Activated CD8-positive, alpha-beta memory T cell treated with anti-CD3 and anti-CD28 coated beads, Interleukin-2, amount 50 U/mL, for 1 hour (primary cell): ENCODE data around the gene GRK5.

Experiments used
- DNase-seq: peaks from one replicate; pipeline ENCODE4 v3.0.0-alpha.2; 2020; ENCODE audit errors: extremely low read depth

Gene GRK5

DNA sequence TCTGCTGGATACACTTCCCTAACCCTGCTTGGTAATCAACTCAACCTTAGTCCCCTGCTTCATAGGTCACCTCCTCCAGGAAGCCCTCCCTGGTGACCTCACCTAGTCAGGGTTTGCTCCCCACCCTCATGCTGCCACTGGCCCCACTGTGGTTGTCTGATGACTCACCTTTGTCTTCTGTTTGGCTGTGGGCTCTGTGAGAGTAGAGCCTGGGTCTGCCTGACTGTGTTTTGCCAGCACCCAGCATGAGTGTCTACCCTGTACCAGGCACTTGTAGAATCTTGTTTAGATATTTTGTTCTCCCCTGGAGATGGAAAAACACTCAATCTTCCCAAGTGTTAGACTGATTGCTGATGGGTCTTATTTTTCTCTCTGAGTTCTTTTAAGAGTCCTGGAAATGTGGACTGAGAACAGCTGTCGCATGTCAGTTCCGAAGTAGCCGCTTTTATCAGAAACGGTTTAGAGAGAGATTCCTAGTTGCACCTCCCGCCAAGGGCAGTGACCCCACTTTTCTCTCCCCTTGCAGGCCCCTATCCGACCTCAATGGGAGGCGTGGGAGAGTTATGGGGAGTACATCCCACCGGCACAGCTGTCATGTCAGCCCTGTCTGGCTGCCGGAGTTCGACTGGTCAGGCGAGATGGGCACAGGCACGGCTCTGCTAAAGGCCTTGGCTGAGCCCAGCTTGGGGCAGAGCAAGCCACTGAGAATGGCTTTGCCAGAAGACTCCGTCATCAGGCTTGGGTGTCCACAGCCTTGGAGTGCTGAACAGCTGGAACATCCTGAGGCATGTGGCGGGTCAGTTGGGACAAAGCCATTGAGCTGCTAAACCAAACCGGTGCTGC is 134.3 kb downstream of the GRK5 start:
- no peak for DNase-seq

DNA sequence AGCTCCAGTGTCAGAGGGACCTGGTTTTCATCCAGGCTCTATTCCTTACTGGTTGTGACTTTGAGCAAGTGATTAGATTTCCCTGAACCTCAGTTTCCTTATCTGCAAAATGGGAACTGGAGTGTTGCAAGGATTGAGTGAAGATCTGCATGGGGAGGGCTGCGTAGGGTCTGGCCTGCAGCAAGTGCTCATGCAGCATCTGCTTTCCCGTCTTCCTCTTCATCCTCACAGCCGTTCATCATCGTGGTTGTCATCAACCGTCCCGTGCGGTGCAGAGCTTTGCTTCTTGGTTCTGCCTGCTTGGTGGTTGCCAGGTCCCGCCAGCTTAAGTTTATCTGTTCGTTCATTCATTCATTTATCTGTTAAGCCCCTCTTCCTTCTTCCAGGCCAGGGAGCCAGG is 135.0 kb downstream of the GRK5 start:
- DNase-seq, result no peak

DNA sequence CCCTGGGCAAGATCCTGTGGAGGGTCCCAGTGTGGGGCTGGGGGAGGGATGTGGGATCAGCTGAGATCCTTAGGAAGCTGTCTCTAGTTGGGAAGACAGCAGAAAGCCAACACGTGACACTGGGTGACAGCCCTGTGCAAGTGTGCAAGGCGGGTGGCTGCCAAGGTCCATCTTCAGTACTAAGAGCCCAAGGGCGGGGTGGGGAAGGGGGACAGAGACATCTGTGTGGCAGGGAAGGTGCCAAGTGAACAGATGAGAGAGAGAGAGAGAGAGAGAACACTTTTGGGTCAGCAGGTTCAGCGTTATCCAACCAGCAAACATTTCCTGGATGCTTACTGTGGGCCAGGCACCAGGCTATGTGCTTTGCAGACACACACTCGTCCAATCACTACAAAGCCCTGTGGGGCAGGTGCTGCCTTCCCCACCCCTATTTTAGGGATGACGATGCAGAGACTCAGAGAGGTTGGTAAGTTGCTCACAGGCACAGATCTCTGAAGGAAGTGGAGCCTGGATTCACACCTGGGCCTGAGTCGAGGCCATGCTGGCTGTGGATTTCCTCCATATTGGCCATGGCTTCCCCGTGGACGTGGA is 135.7 kb downstream of the GRK5 start:
- no peak for DNase-seq

DNA sequence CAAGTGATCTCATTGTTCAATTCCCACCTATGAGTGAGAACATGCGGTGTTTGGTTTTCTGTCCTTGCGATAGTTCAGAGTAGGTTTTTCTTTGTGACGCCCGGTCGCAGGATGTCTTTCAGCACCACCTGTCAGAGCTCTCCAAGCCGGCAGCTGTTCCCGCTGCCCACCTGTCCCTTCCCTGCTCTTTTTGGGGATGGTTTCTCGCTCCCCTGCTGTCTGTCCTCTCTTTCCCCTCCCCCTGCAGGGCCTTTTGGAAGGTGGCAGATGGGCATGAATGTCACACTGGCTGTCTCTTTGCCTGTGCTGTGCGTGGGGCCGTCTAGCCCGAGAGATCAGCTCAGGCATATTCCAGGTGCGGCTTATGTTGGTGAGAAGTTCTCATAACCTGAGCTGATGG is 137.0 kb downstream of the GRK5 start:
- no peak for DNase-seq

DNA sequence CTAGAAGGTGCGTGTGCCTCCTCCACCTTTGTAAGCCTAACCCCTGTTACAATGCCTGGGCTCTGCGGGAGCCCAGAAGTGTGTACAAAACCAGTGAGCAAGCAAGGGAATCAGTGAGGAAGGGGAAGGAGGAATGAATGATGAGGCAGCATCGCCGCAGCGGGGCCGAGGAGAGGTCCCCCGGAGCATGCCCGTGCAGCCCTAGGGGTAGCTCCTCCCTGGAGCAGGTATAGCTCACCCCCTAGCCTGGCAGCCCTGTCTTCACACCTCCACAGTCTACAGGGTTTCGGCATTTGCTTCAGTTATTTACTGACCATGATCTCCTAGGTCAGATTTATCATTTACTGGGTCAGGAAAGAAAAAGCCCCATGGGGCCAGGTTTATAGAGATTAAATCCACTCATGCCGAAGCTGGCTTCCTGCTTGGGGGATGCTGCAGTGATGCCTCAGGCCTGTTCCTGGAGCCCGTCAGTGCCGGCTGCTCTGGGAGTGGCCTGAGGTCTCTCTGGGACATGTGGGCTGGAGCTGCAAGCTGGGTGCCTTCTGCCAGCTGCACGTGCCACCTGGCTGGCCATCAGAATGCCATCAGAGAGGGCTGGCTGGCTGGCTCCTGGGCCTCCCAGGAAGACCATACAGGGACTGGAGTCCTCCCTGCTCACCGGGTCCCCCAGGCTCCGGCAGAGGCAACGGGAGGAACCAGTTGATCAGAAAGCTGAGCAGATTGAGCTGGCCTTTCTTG is 138.9 kb downstream of the GRK5 start:
- DNase-seq, result no peak

DNA sequence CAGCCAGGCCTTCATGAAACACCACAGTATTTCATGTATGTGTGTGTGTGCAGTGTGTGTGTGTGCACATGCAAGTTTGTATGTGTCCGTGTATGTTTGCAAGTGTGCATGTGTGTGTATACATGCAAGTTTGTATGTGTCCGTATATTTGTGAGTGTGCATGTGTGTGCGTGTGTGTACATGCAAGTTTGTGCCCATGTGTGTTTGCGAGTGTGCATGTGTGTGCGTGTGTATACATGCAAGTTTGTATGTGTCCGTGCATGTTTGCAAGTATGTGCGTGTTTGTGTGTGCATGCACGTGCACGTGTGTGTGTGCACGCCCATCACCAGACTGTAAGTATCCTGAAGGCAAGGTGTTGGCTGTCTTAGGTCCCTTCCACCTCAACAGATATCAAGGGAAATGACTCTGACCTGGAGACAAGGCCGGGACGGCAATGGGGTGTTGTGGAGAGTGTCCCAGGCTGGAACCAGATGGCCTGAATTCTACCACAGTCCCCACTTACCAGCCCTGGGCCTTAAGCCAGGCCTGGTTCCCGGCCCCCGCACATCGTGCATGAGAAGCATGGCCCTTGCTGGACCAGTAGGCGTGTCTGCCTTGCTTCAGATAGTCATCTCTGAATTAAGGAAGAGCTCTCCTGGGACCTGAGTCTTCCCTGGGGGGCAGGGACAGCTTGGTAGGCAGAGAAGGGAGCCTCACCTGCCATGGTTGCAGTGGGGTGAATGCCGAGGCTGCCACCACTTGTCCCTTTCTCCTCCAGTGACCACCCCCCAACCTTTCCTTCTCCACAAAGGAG is 140.0 kb downstream of the GRK5 start:
- no peak for DNase-seq

DNA sequence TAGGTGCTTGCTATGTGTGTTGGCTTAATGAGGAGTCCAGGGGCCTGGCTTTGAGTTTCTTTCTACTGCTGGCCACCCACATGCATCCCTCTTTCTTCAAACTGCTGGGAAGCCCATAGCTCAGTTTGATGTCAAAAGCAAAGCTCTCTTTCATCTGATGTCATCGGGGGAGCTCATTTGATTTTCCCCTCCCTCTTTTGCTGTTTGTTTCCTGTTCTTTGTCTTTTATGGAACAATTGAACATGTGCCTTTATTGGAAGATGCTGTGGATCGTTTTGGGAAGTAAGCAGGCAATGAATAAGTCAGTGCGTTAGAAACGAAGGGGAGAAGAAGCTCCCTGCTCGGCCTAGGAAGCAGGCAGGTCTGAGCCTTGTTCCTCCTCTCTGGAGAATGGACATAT is 140.7 kb downstream of the GRK5 start:
- DNase-seq, result no peak

DNA sequence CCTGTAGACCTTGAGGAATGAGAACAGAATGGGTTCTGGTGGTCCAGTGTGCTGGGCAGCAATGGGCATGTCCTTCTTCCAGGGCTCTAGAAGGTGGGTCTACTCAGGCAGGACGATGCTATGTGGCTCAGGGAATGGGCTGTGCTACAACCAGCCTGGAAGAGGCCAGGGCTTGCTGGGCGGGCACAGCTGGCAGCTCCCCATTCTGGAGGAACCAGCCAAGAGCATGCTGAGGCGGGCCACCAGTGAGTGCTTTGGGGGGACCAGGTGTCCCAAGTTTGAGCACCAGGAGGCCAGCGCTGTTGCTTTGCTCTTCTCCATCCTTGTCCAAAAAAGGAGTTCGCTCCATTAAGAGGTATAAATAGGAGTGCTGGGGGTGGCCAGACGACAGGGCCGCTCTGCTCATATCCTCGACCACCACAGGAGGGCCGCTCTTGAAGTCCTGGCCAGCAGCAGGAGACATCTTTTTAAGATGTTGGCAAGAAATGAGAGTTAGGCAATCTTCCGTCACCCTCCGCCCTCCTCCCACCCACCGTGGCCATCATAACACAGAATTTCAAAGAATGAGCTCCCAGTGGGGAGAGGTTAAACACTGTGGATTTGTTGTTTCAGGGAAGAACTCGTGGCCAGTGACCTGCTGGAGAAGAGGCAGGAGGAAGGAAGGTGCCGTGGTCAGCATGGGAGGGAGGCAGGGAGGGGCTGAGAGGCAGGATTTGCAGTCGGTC is 141.3 kb downstream of the GRK5 start:
- DNase-seq, result no peak

DNA sequence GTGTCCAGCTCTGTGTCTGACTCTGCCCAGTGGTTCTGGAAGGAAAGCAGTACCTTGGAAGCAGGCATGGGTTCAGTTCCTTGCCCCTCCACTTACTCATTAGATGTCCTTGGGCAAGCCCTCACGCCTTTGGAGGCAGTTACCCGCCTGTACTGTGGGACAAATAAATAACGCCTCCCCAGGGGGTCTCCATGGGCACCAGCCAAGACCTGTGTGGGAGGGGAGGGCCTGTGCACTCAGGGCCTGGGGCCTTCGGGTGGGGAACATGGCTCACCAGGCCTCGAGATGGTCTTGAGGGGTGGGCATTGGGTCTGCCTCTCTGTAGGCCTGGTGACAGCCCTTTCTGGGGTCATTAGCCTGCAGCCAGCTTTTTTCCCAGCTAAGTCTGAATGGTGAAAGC is 142.0 kb downstream of the GRK5 start:
- DNase-seq, result no peak

DNA sequence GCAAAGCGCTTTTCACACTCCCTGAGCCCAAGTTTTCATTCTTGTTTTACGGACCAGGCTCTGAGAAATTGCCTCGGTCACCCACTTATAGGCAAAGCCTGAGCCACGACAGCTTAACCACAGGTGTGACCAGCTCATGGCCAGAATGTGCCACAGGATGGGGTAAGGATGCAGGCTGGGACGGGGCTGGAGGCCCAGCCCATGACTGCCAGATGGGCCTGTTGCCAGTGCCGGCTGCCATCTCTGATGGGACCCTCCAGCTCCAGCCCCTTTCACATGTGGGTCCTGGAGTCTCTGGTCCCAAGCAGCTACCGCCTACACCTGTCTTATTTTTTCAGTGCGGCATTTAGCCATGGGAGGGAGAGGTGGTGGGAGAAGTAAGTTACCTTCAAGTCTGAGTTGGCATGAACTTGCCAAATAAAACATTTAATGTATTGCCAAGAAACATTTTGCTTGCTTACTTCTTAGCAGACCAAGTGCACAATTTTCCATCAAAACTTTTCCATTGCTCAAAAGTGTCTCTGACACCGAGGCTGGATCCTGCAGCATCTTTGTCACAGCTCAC is 142.6 kb downstream of the GRK5 start:
- DNase-seq, result no peak

DNA sequence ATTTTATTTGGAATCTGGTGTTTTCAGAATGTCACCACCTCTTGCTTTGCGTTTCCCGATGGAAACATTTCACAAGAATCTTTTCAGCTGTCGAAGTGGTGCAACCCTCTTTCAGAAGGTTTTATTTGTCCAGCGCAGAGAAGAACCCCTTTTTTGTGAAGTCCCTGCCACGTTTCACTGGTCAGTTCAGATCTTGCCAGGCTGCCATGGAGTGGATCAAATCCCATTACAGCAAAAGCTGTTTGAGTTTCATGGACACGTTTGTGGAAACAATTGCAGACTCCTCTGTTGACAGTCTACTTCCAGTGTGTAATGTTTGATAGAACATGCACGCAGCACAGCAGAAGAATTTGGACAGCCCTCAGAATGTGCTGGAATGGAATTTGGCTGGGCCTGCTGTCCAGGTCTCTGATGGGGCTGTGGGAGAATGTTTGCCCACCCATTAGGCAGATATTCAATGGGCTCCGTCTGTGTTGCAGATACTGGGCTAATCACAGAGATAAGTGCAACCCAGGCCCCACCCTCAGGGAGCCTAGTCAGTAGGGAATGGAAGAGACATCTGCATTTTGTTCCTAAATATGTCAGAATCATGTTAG is 143.2 kb downstream of the GRK5 start:
- DNase-seq, result no peak

DNA sequence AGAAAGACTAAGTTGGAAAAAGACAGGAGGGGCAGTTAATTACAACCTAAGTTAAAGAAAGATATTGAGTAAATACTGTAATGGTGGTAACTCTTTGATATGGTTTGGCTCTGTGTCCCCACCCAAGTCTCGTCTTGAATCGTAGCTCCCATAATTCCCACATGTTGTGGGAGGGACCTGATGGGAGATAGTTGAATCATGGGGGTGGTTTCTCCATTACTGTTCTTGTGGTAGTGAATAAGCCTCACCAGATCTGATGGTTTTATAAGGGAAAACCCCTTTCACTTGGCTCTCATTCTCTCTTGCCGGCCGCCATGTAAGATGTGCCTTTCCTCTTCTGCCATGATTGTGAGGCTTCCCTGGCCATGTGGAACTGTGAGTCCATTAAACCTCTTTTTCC is 143.8 kb downstream of the GRK5 start:
- DNase-seq, result no peak

DNA sequence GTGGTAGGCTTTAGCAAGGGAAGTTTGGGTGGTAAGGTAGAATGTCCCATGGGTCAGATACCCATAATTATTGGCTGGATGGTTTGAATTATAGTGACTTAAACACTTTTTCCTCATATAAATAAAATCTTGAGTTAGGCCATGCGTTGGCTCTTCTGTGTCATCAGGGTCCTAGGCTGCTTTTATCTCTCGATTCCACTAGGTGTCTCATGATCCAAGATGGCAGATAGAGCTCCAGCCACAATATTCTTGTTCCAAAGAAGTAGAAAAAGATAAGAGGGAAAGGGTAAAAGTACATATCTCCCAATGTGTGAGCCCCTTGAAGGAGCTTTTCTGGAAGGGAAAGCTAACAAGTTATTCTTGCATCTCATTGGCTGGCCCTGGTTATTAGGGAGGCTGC is 144.7 kb downstream of the GRK5 start:
- no peak for DNase-seq

DNA sequence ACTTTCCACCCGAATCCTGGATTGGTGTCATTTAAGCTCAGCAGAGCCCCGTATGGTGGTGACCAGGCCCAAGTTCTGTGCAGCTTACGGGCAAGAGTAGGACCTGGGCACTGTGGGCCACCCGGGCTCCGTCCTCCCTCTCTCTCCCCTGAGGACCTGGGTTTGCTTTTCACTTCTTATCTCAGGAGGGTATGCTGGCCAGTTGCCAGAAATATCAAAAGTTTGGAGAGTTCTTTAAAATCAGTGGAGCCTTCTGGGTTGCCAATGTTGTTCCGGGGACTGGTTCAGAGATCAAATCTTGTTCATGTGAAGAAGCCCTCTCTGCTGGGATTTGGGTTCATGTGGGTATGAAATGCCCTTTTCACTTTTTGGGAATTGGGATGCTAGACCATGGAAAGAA is 145.4 kb downstream of the GRK5 start:
- no peak for DNase-seq

DNA sequence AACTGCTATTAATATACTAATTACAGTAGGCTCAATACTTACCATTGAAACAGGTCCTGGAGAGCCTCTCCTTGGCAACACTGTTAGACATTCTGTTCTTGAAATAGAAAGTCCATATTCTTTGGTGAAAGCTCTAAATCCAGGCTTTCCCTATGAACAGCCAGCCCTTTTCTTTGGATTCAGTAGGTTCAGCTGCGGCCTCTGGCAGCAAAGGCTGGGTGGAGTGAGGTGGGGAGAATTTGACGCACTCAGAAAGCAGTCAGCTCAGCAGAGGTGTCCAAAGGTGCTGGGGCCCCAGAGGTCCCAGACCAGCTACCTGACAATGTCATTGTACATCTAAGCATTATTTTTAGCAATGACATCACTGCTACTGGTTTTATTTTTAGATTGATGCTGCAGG is 146.1 kb downstream of the GRK5 start:
- DNase-seq, result no peak

DNA sequence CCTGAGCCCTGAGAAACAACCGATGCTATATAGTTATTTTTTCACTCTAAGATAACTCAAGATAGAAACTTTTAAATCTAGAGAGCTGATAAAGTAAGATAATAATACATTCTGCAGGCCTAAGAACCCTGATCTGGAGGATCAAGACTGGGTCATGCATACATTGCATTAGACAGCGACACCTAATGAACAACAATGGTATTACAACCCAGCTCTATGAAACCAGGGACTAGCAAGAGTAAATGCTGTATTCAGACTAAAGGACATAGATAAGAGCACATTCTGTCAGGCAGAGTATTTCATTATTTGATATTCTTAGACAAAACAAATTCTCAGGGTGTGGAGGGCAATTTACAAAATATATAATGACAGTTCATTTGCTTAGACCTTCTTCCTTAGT is 148.6 kb downstream of the GRK5 start:
- DNase-seq, result no peak

DNA sequence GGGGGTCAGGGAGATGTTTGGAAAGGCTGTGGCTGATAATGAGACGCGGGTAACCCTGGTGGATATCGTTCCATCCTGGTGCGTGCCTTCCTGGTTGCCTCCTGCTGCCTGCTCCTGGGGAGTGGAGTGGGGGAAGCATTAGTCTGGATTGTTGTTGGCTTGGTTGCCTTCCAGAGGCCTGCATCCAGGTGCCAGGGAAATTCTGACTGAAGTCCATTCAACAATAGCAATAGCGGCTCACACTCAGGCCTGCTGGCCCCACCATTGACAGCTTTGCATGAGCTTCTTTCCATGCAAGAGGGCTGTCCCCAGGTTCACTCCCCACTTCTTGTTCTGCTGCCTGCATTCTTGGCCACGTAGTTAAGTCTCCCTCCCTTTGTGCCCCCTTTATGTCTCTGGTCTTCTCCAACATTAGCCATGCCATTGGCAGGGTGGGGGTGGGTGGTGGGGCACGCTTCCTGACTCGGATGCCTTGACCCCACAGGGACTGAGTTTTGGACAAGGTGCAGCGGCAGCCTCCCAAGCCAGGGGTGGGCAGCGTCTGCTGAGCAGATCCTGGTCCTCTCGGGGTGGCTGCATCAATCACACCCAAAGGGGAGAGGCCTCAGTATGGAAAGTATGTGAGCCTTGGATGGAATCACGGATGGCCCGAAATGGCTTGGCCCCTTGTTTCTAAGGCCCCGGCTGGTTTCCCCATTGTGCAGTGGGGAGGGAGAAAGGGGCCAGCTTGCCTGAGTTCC is 150.2 kb downstream of the GRK5 start:
- no peak for DNase-seq

DNA sequence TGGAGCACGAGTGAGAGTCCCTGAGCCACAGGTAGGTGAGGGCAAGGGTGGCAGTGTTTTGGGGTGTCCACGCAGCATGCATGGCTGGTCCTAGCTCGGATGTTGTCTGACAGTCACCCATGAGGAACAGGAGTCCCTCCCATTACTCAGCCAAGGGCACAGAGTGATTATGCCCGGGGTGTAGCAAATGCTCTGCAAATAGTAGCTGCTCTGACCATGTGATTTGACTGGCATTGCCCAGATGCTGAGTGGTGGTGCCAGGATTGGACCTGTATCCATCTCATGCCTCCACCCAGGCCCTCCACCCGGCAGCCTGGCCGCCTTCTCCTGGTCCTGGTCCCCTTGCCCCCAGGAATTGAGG is 150.8 kb downstream of the GRK5 start:
- no peak for DNase-seq

DNA sequence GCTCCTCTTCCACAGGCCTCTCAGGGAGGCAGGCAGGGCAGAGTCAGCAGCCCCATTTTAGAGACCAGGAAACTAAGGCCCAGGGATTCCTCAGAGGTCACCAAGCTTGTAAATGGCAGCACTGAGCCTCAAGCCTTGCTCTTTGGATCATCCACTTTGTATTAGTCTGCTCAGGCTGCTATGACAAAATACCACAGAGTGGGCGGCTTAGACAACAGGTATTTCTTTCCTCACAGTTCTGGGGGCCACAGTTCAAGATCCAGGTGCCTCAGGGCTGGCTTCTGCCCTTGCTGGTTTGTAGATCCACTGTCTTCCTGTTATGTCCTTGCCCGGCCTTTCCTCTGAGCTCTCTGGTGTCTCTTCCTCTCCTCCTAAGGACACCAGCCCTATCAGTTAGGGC is 151.2 kb downstream of the GRK5 start:
- DNase-seq, result no peak

DNA sequence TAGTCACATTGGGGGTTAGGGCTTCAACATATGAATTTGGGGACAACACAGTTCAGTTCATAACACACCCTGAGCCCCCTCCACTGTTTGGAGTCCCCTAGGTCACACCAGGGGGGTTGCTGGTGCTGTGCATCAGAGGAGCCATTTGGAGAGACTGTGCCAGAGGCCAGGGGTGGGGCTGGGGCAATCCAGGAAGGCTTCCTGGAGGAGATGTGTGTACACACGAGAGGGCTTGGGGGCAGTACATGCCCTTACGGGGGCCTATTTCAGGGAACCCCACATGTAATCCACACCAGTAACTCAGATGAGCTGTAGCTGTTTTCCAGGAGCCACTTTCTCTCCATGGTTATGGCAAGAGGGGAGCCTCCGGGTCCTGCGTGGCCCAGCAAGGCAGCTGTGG is 151.7 kb downstream of the GRK5 start:
- DNase-seq, result no peak
